Measurements from ENCODE around the gene MEF2C. TPM values are rescaled to one million over a fixed set of nuclear protein-coding genes. Genes with fewer than 3 reads are reported as not detected.

MEF2C gene
- polyA plus RNA-seq, 1 donor from 2014 or later: 238 TPM

GRCh38 chr5:88675168-88675707, 207.7 kb downstream of the MEF2C start:
- peaks cover 72% of the 10 kb centered on the region for H3K27me3 Mint-ChIP-seq
- H3K27ac Mint-ChIP-seq: peak overlapping the region; percentile 93 to 98 (median 95)
- peaks cover 6% of the 10 kb centered on the region for H3K36me3 Mint-ChIP-seq
- H3K4me3 Mint-ChIP-seq: peak overlapping the region; percentile 76 to 92 (median 88)
- peaks cover 1 to 21% (median 5%) of the 10 kb centered on the region in 3 donors for H3K9me3 Mint-ChIP-seq
- peaks cover 4 to 27% (median 14%) of the 10 kb centered on the region in 3 donors for H3K4me1 Mint-ChIP-seq

GRCh38 chr5:88674356-88675167, 208.4 kb downstream of the MEF2C start:
- H3K27ac Mint-ChIP-seq: peak overlapping the region; percentile 93 to 98 (median 95)
- H3K27me3 Mint-ChIP-seq: peaks cover 75% of the 10 kb centered on the region
- H3K36me3 Mint-ChIP-seq: peaks cover 5% of the 10 kb centered on the region
- peaks cover 1 to 21% (median 5%) of the 10 kb centered on the region in 3 donors for H3K9me3 Mint-ChIP-seq
- peak overlapping the region; percentile 76 to 92 (median 88) for H3K4me3 Mint-ChIP-seq
- H3K4me1 Mint-ChIP-seq: peaks cover 4 to 32% (median 14%) of the 10 kb centered on the region in 3 donors

DNA sequence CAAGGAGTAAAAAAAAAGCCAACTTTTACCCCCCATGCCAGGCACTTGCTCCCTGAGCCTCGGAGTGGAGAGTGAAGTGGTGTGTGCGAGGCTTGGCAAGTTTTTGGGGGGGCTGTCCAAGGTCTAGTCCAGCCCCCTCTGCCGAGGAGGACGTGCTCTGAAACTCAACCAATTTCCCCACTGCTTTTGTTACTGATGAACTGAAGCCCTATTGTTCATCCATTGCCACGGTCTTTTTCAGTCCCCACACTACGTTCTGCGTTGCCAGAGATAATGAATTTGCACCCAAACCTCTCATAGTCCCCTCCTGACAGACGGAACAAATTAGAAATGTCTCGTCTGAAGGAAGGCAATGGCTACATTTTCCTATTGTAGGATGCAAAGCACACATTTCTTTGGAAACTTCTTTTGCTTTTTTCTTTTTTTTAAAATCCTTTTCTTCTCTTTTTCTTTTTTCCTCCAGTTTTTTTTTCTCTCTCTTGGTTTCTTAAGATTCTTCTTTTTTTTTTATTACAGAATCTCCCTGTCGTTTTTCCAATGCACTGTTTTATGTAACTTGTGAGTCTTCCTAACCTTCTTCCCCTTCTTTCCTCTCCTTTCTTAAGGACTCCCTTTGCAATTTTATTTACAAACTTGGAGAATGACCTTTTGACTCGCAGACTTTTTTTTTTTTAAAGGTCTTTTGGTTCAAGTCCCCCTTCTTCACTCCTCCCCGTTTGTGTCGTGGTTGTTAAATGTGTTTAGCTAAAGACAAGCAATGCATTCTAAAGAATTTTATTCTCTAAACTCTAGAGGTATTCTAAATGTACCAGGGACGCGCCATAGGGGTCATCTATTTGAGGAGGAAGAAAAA, 209.5 kb downstream of the MEF2C start:
- peaks cover 4 to 32% (median 14%) of the 10 kb centered on the region in 3 donors for H3K4me1 Mint-ChIP-seq
- peak overlapping the region; percentile 87 to 98 (median 94) for H3K27ac Mint-ChIP-seq
- peaks cover under 1 to 12% (median 5%) of the 10 kb centered on the region in 3 donors for H3K9me3 Mint-ChIP-seq
- H3K27me3 Mint-ChIP-seq: peaks cover 69% of the 10 kb centered on the region
- peak overlapping the region; percentile 75 to 86 (median 76) for H3K4me3 Mint-ChIP-seq
- H3K36me3 Mint-ChIP-seq: peaks cover 3% of the 10 kb centered on the region

GRCh38 chr5:88672644-88673252, 210.2 kb downstream of the MEF2C start:
- Mint-ChIP-seq H3K36me3 (peaks cover 3% of the 10 kb centered on the region), H3K27me3 (peaks cover 72% of the 10 kb centered on the region), H3K4me3 (peak overlapping the region in 2 of 4 donors; percentile 55 to 77), H3K4me1 (peaks cover 4 to 32% (median 15%) of the 10 kb centered on the region in 3 donors), H3K27ac (peak overlapping the region; percentile 87 to 98 (median 94)), H3K9me3 (peaks cover 2 to 15% (median 9%) of the 10 kb centered on the region in 3 donors)

GRCh38 chr5:88671505-88672499, 211.2 kb downstream of the MEF2C start:
- peaks cover 2 to 15% (median 10%) of the 10 kb centered on the region in 3 donors for H3K9me3 Mint-ChIP-seq
- H3K27ac Mint-ChIP-seq: peak overlapping the region in 2 of 3 donors; percentile 71 to 85
- peaks cover 3% of the 10 kb centered on the region for H3K36me3 Mint-ChIP-seq
- peak overlapping the region in 3 of 4 donors; percentile 6 to 57 (median 29) for H3K4me3 Mint-ChIP-seq
- H3K27me3 Mint-ChIP-seq: peaks cover 76% of the 10 kb centered on the region
- peaks cover 10 to 31% (median 24%) of the 10 kb centered on the region in 3 donors for H3K4me1 Mint-ChIP-seq

- peaks cover 2 to 15% (median 10%) of the 10 kb centered on the region in 3 donors for H3K9me3 Mint-ChIP-seq
- peaks cover 79% of the 10 kb centered on the region for H3K27me3 Mint-ChIP-seq
- H3K4me3 Mint-ChIP-seq: no peak overlapping the region
- peaks cover 3% of the 10 kb centered on the region for H3K36me3 Mint-ChIP-seq
- H3K27ac Mint-ChIP-seq: peak overlapping the region in 1 of 3 donors; percentile 85
- H3K4me1 Mint-ChIP-seq: peaks cover 14 to 32% (median 27%) of the 10 kb centered on the region in 3 donors
Measured at GRCh38 chr5:88671106-88671504, 211.9 kb downstream of the MEF2C start.

DNA sequence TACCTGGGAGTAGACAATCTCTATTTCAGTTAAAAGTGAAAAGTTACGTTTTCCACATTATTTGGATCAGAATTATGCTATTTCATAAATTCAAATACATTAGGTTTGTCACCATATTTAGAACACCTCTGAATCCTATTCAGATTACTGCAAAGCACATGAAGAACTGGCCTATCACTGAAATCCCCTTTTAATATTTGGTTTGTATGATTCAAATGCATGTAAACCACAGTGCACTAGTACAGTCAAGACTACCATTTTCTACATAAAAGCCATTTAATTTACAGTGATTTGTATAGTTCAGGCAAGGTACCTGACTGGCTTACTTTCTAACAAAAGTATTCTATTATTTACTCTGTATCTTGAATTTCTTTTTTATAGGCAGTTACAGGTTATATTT, 212.5 kb downstream of the MEF2C start:
- peaks cover 2 to 15% (median 10%) of the 10 kb centered on the region in 3 donors for H3K9me3 Mint-ChIP-seq
- H3K27ac Mint-ChIP-seq: peak overlapping the region in 1 of 3 donors; percentile 64
- H3K27me3 Mint-ChIP-seq: peaks cover 81% of the 10 kb centered on the region
- peak overlapping the region in 1 of 4 donors; percentile 62 for H3K4me3 Mint-ChIP-seq
- peaks cover 14 to 26% (median 26%) of the 10 kb centered on the region in 3 donors for H3K4me1 Mint-ChIP-seq
- peaks cover 3% of the 10 kb centered on the region for H3K36me3 Mint-ChIP-seq

DNA sequence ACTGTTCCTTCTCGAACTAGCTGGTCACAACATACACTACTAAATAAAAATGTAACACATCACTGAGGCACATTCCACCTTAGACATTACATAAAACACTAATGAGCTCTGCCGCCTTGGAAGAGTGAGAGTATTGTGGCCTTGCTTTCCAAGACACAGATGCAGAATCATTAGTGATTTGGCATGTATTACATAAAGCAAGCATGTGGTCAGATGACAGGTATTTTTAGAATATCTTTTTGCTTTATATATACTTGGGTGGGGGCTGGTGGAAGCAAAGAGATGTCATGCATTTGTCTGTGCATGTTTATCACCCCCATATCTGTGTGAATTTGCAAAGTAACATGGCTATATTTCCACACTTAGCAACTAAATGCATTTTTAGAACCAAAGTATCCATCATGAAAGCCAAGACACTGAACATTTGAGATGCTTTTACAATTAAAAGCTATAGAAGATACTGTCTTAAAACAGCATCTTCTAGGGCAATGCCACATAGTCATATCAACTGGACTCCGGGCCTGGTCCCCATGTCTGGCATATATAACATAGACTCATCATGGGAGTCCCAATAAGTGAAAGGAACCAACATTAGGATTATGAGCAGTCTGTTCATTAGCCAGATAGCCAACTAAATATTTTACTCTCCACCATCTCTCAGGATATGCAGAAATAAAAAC, 213.5 kb downstream of the MEF2C start:
- peaks cover 5 to 22% (median 10%) of the 10 kb centered on the region in 3 donors for H3K9me3 Mint-ChIP-seq
- peak overlapping the region in 1 of 4 donors; percentile 62 for H3K4me3 Mint-ChIP-seq

DNA sequence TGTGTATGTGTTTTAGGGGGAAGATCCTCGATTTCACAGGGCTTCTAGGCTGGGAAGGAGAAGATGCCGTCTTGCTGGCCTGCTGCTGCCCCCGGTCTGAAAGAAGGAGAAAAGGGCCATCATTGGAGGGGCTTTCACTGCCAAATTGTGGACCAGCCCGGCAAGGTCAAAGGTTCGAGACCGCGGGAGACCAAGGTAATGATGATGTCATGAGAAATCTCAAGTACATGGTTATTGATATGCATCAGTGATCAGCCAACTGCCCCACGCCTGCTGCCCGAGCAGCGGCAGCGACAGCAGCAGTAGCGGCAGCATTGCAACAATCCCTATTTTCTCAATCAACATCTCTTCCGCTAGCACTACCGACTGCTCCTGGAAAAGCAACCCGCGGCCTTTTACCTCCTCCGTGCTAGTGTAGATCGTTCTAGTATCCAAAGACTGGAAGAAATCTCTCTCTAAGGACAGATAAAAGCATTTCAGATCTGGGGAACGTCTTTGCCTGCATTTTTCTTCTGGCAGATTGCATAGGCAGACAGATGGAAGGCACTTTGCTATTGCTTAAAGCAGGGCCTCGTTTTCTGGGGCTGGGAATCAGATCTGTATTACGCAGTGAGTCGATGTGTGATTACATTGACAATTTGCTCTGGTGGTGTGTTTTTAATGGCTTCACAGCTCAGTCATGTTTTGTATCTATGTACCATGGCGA, 215.3 kb downstream of the MEF2C start:
- no peaks in the 10 kb centered on the region for H3K36me3 Mint-ChIP-seq
- peak overlapping the region; percentile 66 to 92 (median 79) for H3K4me3 Mint-ChIP-seq
- peaks cover 5 to 27% (median 9%) of the 10 kb centered on the region in 3 donors for H3K9me3 Mint-ChIP-seq
- peak overlapping the region in 2 of 3 donors; percentile 5 to 64 for H3K27ac Mint-ChIP-seq
- peaks cover 13 to 22% (median 20%) of the 10 kb centered on the region in 3 donors for H3K4me1 Mint-ChIP-seq
- peaks cover 83% of the 10 kb centered on the region for H3K27me3 Mint-ChIP-seq

More for the DNA sequence above, 213.5 kb downstream of the MEF2C start:
- H3K27me3 Mint-ChIP-seq: peaks cover 79% of the 10 kb centered on the region
- H3K36me3 Mint-ChIP-seq: peaks cover 3% of the 10 kb centered on the region
- peaks cover 14 to 21% (median 20%) of the 10 kb centered on the region in 3 donors for H3K4me1 Mint-ChIP-seq
- H3K27ac Mint-ChIP-seq: peak overlapping the region in 1 of 3 donors; percentile 64

Measured in IgD-negative memory B cell (primary cell).